Measurements from ENCODE around the gene MBOAT2. TPM values are rescaled to one million over a fixed set of nuclear protein-coding genes. Genes with fewer than 3 reads are reported as not detected.

The MBOAT2 gene
- total and polyA plus RNA-seq, 2 donors (not counting 1 experiment from before 2014, with no cell fraction given), result 0.24 to 1.3 TPM

DNA sequence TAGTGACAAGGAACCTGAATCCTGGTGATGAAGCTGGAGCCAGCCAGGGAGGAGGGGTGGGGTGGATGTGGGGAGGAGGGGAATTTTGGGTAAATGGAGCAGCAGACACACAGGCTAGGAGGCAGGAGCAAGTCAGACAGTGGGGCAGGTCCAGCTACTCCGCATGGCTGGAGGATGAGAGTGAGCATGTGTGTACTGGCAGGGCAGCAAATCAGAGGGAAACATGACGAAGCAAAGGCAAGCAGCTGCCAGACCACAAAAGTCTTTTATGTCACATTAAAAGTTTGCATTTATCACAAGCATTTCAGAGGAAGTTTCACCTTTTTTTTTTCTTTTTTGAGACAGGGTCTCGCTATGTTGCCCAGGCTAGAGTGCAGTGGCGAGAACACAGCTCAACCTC lies 154.2 kb downstream of the MBOAT2 start:
- POLR2A ChIA-PET, result no interaction called here
- Mint-ChIP-seq H3K27ac (no peak overlapping the region), H3K4me1 (no peaks in the 10 kb centered on the region), H3K4me3 (no peak overlapping the region), H3K27me3 (peaks cover 29% of the 10 kb centered on the region), H3K9me3 (ENCODE audit: insufficient read depth) (no peaks in the 10 kb centered on the region)
- Histone ChIP-seq H3K4me1 (ENCODE audit: control insufficient read depth in 2 of 2, insufficient read depth in 2 of 2, low read length in 2 of 2) (no peaks in the 10 kb centered on the region), H3K9ac (ENCODE audit: low read length) (no peak overlapping the region), H3K27ac (ENCODE audit: low read length in 2 of 2) (no peak overlapping the region), H3K27me3 (replicated peaks in 1 of 4; ENCODE audit: control extremely low read depth in 1 of 4, control insufficient read depth in 3 of 4, insufficient read depth in 4 of 4, low read length in 3 of 4) (peaks cover 0 to 7% (median 3%) of the 10 kb centered on the region in 4 experiments), H3K4me3 (ENCODE audit: control extremely low read depth in 1 of 5, extremely low read depth in 1 of 5, insufficient read depth in 1 of 5, low read depth in 2 of 5, low read length in 4 of 5) (no peak overlapping the region), H3K4me2 (replicated peaks; ENCODE audit: low read depth, low read length, poor library complexity, severe bottlenecking) (no peak overlapping the region), H3K79me2 (ENCODE audit: control insufficient read depth, insufficient read depth, low read length) (no peaks in the 10 kb centered on the region), H4K20me1 (ENCODE audit: control insufficient read depth, insufficient read depth, low read length, poor library complexity, severe bottlenecking) (no peaks in the 10 kb centered on the region), H3K36me3 (replicated peaks in 1 of 2; ENCODE audit: control extremely low read depth in 1 of 2, control insufficient read depth in 1 of 2, extremely low read depth in 1 of 2, insufficient read depth in 2 of 2, low read length in 1 of 2) (no peaks in the 10 kb centered on the region), H3K9me3 (ENCODE audit: control extremely low read depth in 1 of 3, control insufficient read depth in 2 of 3, insufficient read depth in 1 of 3, low read length in 2 of 3) (no peaks in the 10 kb centered on the region), H2AFZ (ENCODE audit: insufficient read depth, low read depth, low read length, poor library complexity, severe bottlenecking) (no peak overlapping the region)
- intact Hi-C loops (cut with micrococcal nuclease), result no loop called here
- 51% methylated on average over 4 of the region's 4 CpGs for WGBS (ENCODE audit: insufficient coverage)
- CTCF ChIA-PET, result no interaction called here
- no peak for ATAC-seq (ENCODE audit: low read depth)
- DNase-seq, result no peak
- TF ChIP-seq CTCF (IDR thresholded peaks at IDR 0.05) (no peak), EZH2 (IDR thresholded peaks at IDR 0.05; ENCODE audit: borderline replicate concordance, insufficient read depth, low read depth, low read length, poor library complexity, severe bottlenecking) (no peak)

DNA sequence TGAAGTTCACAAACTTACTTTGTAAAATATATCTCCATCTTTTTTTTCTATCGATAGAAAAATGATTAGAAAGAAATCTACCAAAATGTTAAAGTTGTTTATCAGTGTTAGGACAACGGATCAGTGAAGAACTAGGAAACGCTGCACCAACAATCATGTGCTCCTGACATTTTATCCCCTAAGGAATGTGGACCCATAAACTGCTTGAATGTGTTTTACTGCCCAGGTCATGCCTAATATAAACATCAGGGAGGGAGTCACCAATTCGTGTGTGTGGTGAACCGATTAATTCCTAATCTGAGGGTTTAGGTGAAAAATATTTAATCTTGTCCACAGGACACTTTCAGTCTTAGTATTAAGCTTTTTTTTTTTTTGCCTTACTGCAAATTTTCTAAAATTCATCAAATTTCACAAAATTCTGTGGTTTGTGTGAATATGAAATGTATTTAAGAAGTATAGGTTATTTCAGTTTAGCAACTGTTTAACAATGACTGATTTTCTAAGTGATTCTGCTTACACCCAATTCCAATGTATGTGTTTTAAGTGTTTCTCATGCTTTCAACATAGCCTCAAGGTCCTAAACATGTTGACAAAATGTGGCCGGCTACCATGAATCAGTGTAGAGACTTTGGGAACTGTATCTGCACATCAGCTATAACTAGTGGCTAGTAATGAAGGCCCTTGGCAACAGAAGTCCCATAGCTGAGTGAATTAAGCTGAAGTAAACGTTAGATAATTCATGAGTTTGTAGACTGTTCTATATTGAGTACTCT lies 155.0 kb downstream of the MBOAT2 start:
- H3K27me3 ChIP-seq (replicated peaks in 1 of 4; ENCODE audit: control extremely low read depth in 1 of 4, control insufficient read depth in 3 of 4, insufficient read depth in 4 of 4, low read length in 3 of 4), result peaks cover 0 to 7% (median 3%) of the 10 kb centered on the region in 4 experiments
- no peaks in the 10 kb centered on the region for H3K4me1 ChIP-seq (ENCODE audit: control insufficient read depth in 2 of 2, insufficient read depth in 2 of 2, low read length in 2 of 2)
- no peak overlapping the region for H3K4me3 Mint-ChIP-seq
- CTCF ChIA-PET, result no interaction called here
- TF ChIP-seq EZH2 (IDR thresholded peaks at IDR 0.05; ENCODE audit: borderline replicate concordance, insufficient read depth, low read depth, low read length, poor library complexity, severe bottlenecking), result no peak
- no peak overlapping the region for H3K27ac Mint-ChIP-seq
- H3K9ac ChIP-seq (ENCODE audit: low read length), result no peak overlapping the region
- DNase-seq, result no peak
- intact Hi-C loops (cut with micrococcal nuclease), result no loop called here
- H2AFZ ChIP-seq (ENCODE audit: insufficient read depth, low read depth, low read length, poor library complexity, severe bottlenecking), result no peak overlapping the region
- H3K4me1 Mint-ChIP-seq, result no peaks in the 10 kb centered on the region
- POLR2A ChIA-PET, result no interaction called here
- no peaks in the 10 kb centered on the region for H3K9me3 ChIP-seq (ENCODE audit: control extremely low read depth in 1 of 3, control insufficient read depth in 2 of 3, insufficient read depth in 1 of 3, low read length in 2 of 3)
- no peaks in the 10 kb centered on the region for H3K9me3 Mint-ChIP-seq (ENCODE audit: insufficient read depth)
- no peaks in the 10 kb centered on the region for H3K79me2 ChIP-seq (ENCODE audit: control insufficient read depth, insufficient read depth, low read length)
- ATAC-seq (ENCODE audit: low read depth), result no peak
- no peak overlapping the region for H3K4me2 ChIP-seq (replicated peaks; ENCODE audit: low read depth, low read length, poor library complexity, severe bottlenecking)
- H3K27me3 Mint-ChIP-seq, result peaks cover 33% of the 10 kb centered on the region
- H4K20me1 ChIP-seq (ENCODE audit: control insufficient read depth, insufficient read depth, low read length, poor library complexity, severe bottlenecking), result no peaks in the 10 kb centered on the region
- no peaks in the 10 kb centered on the region for H3K36me3 ChIP-seq (replicated peaks in 1 of 2; ENCODE audit: control extremely low read depth in 1 of 2, control insufficient read depth in 1 of 2, extremely low read depth in 1 of 2, insufficient read depth in 2 of 2, low read length in 1 of 2)
- WGBS (ENCODE audit: insufficient coverage), result 100% methylated on average over 1 of the region's 7 CpGs
- H3K4me3 ChIP-seq (ENCODE audit: control extremely low read depth in 1 of 5, extremely low read depth in 1 of 5, insufficient read depth in 1 of 5, low read depth in 2 of 5, low read length in 4 of 5), result no peak overlapping the region
- no peak overlapping the region for H3K27ac ChIP-seq (ENCODE audit: low read length in 2 of 2)

All from B cell (primary cell).